HUES48 (cell line): ENCODE measurements around the gene UBXN10.
A peak's percentile ranks its signal among the peaks of the same experiment; 100 is the strongest.

ENCODE experiments used
- H3K27ac ChIP-seq: one replicate; pipeline ENCODE4 v1.7.0; 2013; ENCODE audit warnings: low read depth, low read length, inconsistent platforms
- H3K27me3 ChIP-seq: 2 replicates; pipeline ENCODE4 v1.6.1; 2013; ENCODE audit warnings: mild to moderate bottlenecking, low read length; ENCODE audit not compliant: control insufficient read depth, insufficient read depth
- H3K36me3 ChIP-seq: 2 replicates; pipeline ENCODE4 v1.6.1; 2013; ENCODE audit warnings: low read length; ENCODE audit not compliant: control insufficient read depth, insufficient read depth
- H3K4me1 ChIP-seq: 2 replicates; pipeline ENCODE4 v1.6.1; 2013; ENCODE audit warnings: mild to moderate bottlenecking, low read length; ENCODE audit not compliant: control insufficient read depth, insufficient read depth
- H3K4me3 ChIP-seq: 2 replicates; pipeline ENCODE4 v1.5.1; 2013; ENCODE audit warnings: mild to moderate bottlenecking, low read depth, low read length
- H3K9ac ChIP-seq: 2 replicates; pipeline ENCODE4 v1.6.1; 2013; ENCODE audit warnings: mild to moderate bottlenecking, low read depth, low read length, moderate library complexity
- H3K9me3 ChIP-seq: 2 replicates; pipeline ENCODE4 v1.6.1; 2013; ENCODE audit warnings: low read length; ENCODE audit not compliant: control insufficient read depth, insufficient read depth

Gene UBXN10

DNA sequence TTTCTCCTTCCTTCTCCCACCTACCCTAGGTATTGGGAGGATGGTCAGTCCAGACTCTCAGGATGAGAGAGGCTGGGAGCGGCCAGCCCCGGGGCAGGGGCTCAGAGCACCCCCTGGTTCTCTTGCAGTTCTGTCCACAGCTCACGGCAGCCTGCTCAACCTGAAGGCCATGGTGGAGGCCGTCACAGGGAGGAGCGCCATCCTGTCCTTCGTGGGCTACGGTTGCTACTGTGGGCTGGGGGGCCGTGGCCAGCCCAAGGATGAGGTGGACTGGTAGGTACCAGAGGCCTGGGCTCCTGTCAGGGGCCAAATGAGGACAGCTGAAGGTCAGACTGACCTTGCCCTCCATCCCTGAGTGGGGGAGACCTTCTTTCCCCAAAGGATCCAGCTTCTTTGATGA is 42.6 kb upstream of the UBXN10 start:
- no peak overlapping the region for H3K9ac ChIP-seq
- H3K4me1 ChIP-seq = no peaks in the 10 kb centered on the region
- no peaks in the 10 kb centered on the region for H3K36me3 ChIP-seq
- no peak overlapping the region for H3K27ac ChIP-seq
- H3K27me3 ChIP-seq = no peaks in the 10 kb centered on the region
- no peak overlapping the region for H3K4me3 ChIP-seq
- no peaks in the 10 kb centered on the region for H3K9me3 ChIP-seq

DNA sequence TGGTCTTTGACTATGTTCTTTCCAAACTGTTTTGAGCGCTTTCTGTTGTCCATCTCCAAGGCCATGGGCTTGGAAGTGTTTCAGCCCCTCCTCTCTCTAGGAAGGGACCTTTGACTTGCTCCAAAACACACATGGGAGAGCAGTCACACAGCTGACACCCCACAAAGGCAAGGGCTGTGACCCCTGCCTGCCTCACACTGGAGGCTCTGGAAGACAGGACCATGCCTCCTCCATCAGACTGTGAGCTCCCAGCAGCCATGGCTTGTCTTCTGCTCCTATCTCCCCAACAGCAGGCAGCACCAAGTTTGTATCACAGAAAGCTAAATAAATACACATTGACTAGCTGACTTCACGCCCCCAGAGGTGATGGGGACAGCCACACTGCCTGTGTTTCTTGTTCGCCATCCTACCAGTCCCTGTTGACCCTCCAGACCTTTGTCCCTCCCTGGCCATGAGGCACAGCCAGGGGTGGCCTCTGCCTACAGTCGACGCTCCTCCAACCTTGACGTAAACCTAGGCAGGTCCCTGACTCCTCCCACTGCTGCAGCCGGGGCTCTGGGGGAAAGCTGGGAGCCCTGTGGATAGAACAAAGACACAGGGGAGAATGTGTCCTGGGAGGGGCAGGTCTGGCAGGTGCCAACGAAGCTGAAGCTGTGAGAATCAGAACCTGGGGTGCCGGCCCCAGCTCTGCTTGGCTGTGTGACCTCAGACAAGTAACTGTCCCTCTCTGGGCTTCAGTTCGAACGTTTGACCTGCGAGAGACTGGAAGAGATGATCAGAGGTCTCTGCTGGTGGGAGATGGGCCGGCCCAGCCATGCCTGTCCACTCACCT is 41.9 kb upstream of the UBXN10 start:
- Histone ChIP-seq H3K27ac (no peak overlapping the region), H3K27me3 (no peaks in the 10 kb centered on the region), H3K4me3 (no peak overlapping the region), H3K9ac (no peak overlapping the region), H3K9me3 (no peaks in the 10 kb centered on the region), H3K4me1 (no peaks in the 10 kb centered on the region), H3K36me3 (no peaks in the 10 kb centered on the region)

DNA sequence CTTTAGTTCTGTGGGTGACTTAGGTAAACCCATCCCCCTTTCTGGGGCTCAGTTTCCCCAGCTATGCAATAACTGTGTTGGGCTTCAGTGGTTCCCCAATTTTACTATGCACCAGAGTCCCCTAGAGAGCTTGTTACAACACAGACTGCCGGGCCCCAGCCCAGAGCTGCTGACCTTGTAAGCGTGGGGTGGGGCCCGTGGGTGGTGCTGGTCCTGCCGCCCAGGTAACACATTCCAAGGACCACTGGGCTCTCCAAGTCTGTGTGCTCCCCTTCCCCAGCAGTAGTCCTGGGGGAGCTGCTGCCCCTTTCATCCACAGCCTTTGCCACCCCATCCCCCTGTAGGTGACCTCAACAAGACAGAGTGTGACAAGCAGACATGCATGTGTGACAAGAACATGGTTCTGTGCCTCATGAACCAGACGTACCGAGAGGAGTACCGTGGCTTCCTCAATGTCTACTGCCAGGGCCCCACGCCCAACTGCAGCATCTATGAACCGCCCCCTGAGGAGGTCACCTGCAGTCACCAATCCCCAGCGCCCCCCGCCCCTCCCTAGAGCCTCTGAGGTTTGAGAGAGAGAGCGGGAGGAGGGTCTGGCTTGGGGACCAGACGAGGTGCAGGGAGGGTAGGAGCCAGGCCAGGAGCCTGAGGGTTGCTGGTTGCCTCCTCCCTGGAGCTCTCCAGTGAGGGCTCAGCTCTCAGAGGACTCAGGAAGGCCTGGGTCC is 37.9 kb upstream of the UBXN10 start:
- Histone ChIP-seq H3K4me1 (peaks cover 9% of the 10 kb centered on the region), H3K9ac (no peak overlapping the region), H3K36me3 (no peaks in the 10 kb centered on the region), H3K27me3 (no peaks in the 10 kb centered on the region), H3K9me3 (no peaks in the 10 kb centered on the region), H3K4me3 (no peak overlapping the region), H3K27ac (no peak overlapping the region)

DNA sequence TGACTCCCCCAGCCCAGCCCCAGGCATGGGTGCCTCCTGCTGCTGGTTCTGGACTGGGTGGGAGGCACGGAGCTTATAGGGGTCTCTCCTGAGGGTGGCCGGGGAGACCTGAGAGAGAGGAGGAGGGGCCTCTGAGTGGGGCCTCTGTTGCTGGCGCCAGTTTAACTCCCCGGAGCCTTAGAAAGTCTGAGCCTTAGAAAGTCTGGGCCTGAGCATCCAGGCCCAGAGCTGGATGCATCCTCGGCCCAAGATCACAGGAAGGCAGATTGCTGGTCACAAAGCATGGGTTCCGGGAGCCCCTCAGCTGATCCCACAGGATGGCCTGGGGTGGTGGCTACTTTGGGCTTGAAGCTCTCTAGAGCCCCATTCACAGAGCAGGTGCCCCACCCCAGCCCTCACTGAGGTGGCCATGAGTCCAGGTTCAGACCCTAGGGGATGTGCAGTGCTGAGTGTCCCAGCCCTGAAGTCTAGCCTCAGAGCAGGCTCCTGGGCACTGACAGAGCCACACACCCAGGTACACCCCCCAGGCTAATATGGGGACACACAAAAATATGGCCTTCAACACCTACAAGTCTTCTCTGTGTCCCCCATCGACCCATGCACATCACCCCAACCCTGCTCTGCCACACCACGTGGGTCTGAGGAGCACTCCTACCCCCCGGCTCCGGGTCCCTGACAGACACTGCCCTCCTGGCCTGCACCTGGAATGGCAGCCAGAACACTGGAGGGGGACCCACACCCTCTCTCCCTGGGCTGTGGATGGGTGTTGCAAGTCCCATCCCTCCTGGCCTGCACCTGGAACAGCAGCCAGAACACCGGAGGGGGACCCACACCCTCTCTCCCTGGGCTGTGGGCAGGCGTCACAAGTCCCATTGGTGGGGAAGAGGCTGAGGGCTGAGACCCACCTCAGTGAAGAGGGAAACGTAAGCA is 37.1 kb upstream of the UBXN10 start:
- no peaks in the 10 kb centered on the region for H3K9me3 ChIP-seq
- no peak overlapping the region for H3K27ac ChIP-seq
- no peak overlapping the region for H3K4me3 ChIP-seq
- no peaks in the 10 kb centered on the region for H3K27me3 ChIP-seq
- H3K36me3 ChIP-seq = no peaks in the 10 kb centered on the region
- peaks cover 10% of the 10 kb centered on the region for H3K4me1 ChIP-seq
- no peak overlapping the region for H3K9ac ChIP-seq

DNA sequence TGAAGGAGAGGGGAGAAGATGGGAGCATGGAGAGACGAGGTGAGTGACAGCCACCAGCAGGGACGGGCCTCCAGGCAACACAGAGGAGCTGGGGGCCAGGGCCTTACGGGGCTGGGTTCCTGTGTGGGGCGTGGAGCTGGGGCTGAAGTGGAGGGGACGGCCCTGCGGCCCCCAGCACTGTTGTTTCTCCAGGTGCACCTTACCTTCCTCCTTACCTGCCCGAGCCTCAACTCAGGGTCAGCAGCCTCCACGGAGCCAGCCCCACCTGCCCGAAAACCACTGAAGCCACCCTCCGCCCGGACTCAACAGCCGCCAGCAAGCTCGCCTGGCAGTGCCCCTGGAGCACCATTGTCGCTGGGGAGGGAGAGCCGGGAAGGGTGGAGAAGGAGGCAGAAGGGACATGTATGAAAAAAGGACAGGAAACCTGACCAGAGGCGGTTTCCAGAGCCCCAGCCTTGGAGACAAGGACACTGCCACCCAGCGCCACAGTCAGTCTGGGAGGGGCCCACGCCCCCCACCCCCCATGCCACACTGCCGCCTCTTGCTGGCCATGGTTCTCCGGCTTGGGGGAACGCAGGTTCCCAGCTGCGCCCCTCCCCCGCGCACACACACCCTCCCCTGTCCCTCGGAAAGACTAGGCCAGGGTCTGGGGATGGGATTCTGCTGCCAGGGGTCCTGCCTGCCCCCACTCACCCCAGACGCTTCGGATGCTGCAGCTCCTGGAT is 36.1 kb upstream of the UBXN10 start:
- H3K27ac ChIP-seq = no peak overlapping the region
- peaks cover 10% of the 10 kb centered on the region for H3K4me1 ChIP-seq
- H3K36me3 ChIP-seq = no peaks in the 10 kb centered on the region
- H3K9me3 ChIP-seq = no peaks in the 10 kb centered on the region
- H3K9ac ChIP-seq = no peak overlapping the region
- H3K4me3 ChIP-seq = no peak overlapping the region
- no peaks in the 10 kb centered on the region for H3K27me3 ChIP-seq

DNA sequence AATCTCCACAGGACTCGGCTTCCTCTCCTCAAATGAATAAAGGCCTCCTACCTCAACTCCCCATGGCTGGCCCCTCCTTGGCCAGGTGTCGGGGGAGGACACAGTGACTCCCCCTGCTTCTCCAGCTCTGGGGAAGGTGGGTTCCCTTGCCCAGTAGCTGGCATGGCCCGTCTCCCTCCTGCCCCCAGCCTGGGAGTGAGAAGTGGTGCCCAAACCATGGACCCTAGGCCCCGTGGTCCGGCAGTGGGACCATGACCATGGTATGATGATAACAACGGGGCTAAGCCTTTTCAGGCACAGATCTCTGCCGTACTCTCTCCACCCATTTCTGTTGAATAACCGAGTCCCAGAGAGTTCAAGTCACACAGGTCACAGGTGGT is 35.6 kb upstream of the UBXN10 start:
- Histone ChIP-seq H3K36me3 (no peaks in the 10 kb centered on the region), H3K9me3 (no peaks in the 10 kb centered on the region), H3K9ac (no peak overlapping the region), H3K27ac (no peak overlapping the region), H3K4me3 (no peak overlapping the region), H3K4me1 (peaks cover 10% of the 10 kb centered on the region), H3K27me3 (no peaks in the 10 kb centered on the region)

DNA sequence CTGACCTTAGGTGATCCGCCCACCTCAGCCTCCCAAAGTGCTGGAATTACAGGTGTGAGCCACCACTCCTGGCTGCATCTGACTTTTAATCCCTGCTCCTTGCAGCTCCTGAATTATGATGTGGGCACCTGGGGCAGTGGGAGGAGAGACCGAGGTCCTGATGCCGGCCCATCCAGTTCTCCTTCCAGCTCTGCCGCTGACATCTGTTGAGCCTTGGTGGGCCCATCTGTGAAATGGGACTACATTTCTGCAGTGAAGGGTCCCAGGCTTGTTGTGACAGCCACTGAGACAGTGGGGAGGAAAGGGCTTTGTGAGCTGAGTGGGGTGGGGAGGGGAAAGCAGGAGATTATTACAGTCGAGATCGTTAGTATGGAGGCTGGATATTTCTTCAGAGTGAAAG is 34.9 kb upstream of the UBXN10 start:
- Histone ChIP-seq H3K4me3 (no peak overlapping the region), H3K4me1 (peaks cover 10% of the 10 kb centered on the region), H3K36me3 (no peaks in the 10 kb centered on the region), H3K9ac (no peak overlapping the region), H3K27ac (no peak overlapping the region), H3K9me3 (no peaks in the 10 kb centered on the region), H3K27me3 (no peaks in the 10 kb centered on the region)

DNA sequence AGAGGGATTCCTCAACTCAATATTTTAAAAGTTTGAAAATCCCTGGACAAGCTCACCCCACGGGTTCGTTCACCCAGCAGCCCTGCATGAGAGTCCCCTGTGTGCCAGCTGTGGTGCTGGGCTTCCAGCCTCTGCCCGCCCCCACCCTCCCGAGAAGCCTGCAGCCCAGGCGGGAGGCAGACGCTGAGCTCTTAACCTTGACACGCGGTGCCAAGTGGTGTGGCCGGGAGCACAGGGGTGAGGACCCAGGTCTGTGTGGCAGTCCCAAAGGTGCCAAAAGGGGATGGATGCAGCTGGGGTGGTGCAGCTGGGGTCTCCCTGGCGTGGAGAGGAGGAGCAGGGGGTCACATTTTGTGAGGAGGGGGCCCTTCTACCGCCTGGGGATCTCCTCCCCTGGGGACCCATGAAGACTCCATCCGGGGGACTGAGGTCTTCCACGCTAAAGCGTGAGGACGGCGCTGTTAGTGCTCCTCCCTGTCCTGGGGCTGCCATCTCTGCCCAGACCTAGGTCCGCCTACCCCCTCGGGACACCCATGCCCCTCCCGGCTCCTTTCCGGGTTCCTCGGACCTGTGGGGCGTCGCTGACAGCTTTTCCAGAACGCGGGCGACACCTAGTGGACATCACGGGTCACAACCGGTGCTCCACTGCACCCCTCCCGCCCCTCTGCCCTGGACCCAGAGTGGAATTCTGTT is 33.8 kb upstream of the UBXN10 start:
- Histone ChIP-seq H3K27me3 (no peaks in the 10 kb centered on the region), H3K36me3 (no peaks in the 10 kb centered on the region), H3K4me3 (peak overlapping the region; percentile 45), H3K9me3 (no peaks in the 10 kb centered on the region), H3K4me1 (peaks cover 10% of the 10 kb centered on the region), H3K27ac (no peak overlapping the region), H3K9ac (no peak overlapping the region)

DNA sequence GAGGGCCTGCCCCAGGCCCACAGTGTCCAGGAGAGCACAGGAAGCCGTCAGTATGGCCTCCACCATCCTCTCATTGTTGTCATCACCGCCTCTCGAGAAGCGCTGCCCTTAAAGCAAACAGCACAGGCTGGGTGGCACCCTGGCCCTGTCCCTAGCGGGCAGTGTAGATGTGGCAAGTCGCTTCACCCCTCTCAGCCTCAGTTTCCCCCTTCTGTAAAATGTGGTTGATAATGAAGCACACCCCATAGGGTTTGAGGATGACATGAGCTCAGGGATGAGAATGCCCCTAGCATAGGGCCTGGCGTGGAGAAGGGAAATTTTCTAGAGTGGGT is 33.3 kb upstream of the UBXN10 start:
- H3K9me3 ChIP-seq = no peaks in the 10 kb centered on the region
- no peak overlapping the region for H3K4me3 ChIP-seq
- peaks cover 10% of the 10 kb centered on the region for H3K4me1 ChIP-seq
- H3K36me3 ChIP-seq = no peaks in the 10 kb centered on the region
- H3K27ac ChIP-seq = peak overlapping the region; percentile 37
- no peaks in the 10 kb centered on the region for H3K27me3 ChIP-seq
- no peak overlapping the region for H3K9ac ChIP-seq

GRCh38 chr1:20153000-20153418 is 32.9 kb upstream of the UBXN10 start:
- H3K4me1 ChIP-seq = peaks cover 10% of the 10 kb centered on the region
- H3K27me3 ChIP-seq = no peaks in the 10 kb centered on the region
- no peaks in the 10 kb centered on the region for H3K36me3 ChIP-seq
- H3K9me3 ChIP-seq = no peaks in the 10 kb centered on the region
- no peak overlapping the region for H3K4me3 ChIP-seq
- peak overlapping the region; percentile 37 for H3K27ac ChIP-seq
- no peak overlapping the region for H3K9ac ChIP-seq
